ENCODE results near the gene LRRC1.
"Not testable (repeated sequence)": the region's sequence is repeated elsewhere in the genome, so short reads cannot be mapped to it uniquely, and the experiment has no call there.

The LRRC1 gene

GRCh38 chr6:53796451-53796780, 1.6 kb downstream of the LRRC1 start:
- TF ChIP-seq EZH2 (IDR thresholded peaks at IDR 0.05) (no peak), POLR2AphosphoS5 (IDR thresholded peaks at IDR 0.05; ENCODE audit: borderline replicate concordance, low read depth, low read length) (no peak), FOXP2 (optimal IDR thresholded peaks at IDR 0.05; ENCODE audit: control extremely low read depth, extremely low read length, insufficient read depth) (no peak)
- no peak overlapping the region for H3K9ac ChIP-seq (ENCODE audit: insufficient read length)
- peak overlapping the region; percentile 92 for H3K4me3 ChIP-seq
- peak; percentile 16 for DNase-seq (ENCODE audit: low read depth, low spot score)
- H3K36me3 ChIP-seq (ENCODE audit: insufficient read depth, low read length): no peaks in the 10 kb centered on the region
- H3K27ac ChIP-seq: no peak overlapping the region
- H3K9me3 ChIP-seq (ENCODE audit: low read depth, low read length): no peaks in the 10 kb centered on the region

- DNase-seq (ENCODE audit: low read depth, low spot score): no peak
- TF ChIP-seq EZH2 (IDR thresholded peaks at IDR 0.05) (no peak), FOXP2 (optimal IDR thresholded peaks at IDR 0.05; ENCODE audit: control extremely low read depth, extremely low read length, insufficient read depth) (no peak), POLR2AphosphoS5 (IDR thresholded peaks at IDR 0.05; ENCODE audit: borderline replicate concordance, low read depth, low read length) (no peak)
- no peaks in the 10 kb centered on the region for H3K9me3 ChIP-seq (ENCODE audit: low read depth, low read length)
- H3K27ac ChIP-seq: no peak overlapping the region
- H3K4me3 ChIP-seq: peak overlapping the region; percentile 92
- H3K9ac ChIP-seq (ENCODE audit: insufficient read length): no peak overlapping the region
- H3K36me3 ChIP-seq (ENCODE audit: insufficient read depth, low read length): no peaks in the 10 kb centered on the region
Measured at GRCh38 chr6:53796791-53797190, 2.0 kb downstream of the LRRC1 start.

GRCh38 chr6:53797304-53797703, 2.5 kb downstream of the LRRC1 start:
- Histone ChIP-seq H3K9me3 (ENCODE audit: low read depth, low read length) (no peaks in the 10 kb centered on the region), H3K36me3 (ENCODE audit: insufficient read depth, low read length) (no peaks in the 10 kb centered on the region), H3K9ac (ENCODE audit: insufficient read length) (no peak overlapping the region), H3K27ac (no peak overlapping the region), H3K4me3 (no peak overlapping the region)
- TF ChIP-seq POLR2AphosphoS5 (IDR thresholded peaks at IDR 0.05; ENCODE audit: borderline replicate concordance, low read depth, low read length) (no peak), EZH2 (IDR thresholded peaks at IDR 0.05) (no peak), FOXP2 (optimal IDR thresholded peaks at IDR 0.05; ENCODE audit: control extremely low read depth, extremely low read length, insufficient read depth) (no peak)
- no peak for DNase-seq (ENCODE audit: low read depth, low spot score)

- Histone ChIP-seq H3K4me3 (no peak overlapping the region), H3K9me3 (ENCODE audit: low read depth, low read length) (no peaks in the 10 kb centered on the region), H3K36me3 (ENCODE audit: insufficient read depth, low read length) (no peaks in the 10 kb centered on the region), H3K27ac (no peak overlapping the region), H3K9ac (ENCODE audit: insufficient read length) (no peak overlapping the region)
- TF ChIP-seq FOXP2 (optimal IDR thresholded peaks at IDR 0.05; ENCODE audit: control extremely low read depth, extremely low read length, insufficient read depth): no peak
- TF ChIP-seq POLR2AphosphoS5 (IDR thresholded peaks at IDR 0.05; ENCODE audit: borderline replicate concordance, low read depth, low read length): no peak
- no peak for TF ChIP-seq EZH2 (IDR thresholded peaks at IDR 0.05)
- DNase-seq (ENCODE audit: low read depth, low spot score): no peak
Measured at GRCh38 chr6:53799340-53799739, 4.5 kb downstream of the LRRC1 start.

GRCh38 chr6:53801022-53801421, 6.2 kb downstream of the LRRC1 start:
- H3K4me3 ChIP-seq: no peak overlapping the region
- no peaks in the 10 kb centered on the region for H3K36me3 ChIP-seq (ENCODE audit: insufficient read depth, low read length)
- no peaks in the 10 kb centered on the region for H3K9me3 ChIP-seq (ENCODE audit: low read depth, low read length)
- H3K27ac ChIP-seq: no peak overlapping the region
- TF ChIP-seq POLR2AphosphoS5 (IDR thresholded peaks at IDR 0.05; ENCODE audit: borderline replicate concordance, low read depth, low read length): no peak
- TF ChIP-seq FOXP2 (optimal IDR thresholded peaks at IDR 0.05; ENCODE audit: control extremely low read depth, extremely low read length, insufficient read depth): no peak
- no peak for TF ChIP-seq EZH2 (IDR thresholded peaks at IDR 0.05)
- DNase-seq (ENCODE audit: low read depth, low spot score): no peak
- no peak overlapping the region for H3K9ac ChIP-seq (ENCODE audit: insufficient read length)

- H3K4me3 ChIP-seq: no peak overlapping the region
- H3K27ac ChIP-seq: no peak overlapping the region
- H3K36me3 ChIP-seq (ENCODE audit: insufficient read depth, low read length): no peaks in the 10 kb centered on the region
- no peak for DNase-seq (ENCODE audit: low read depth, low spot score)
- H3K9ac ChIP-seq (ENCODE audit: insufficient read length): no peak overlapping the region
- no peaks in the 10 kb centered on the region for H3K9me3 ChIP-seq (ENCODE audit: low read depth, low read length)
- TF ChIP-seq FOXP2 (optimal IDR thresholded peaks at IDR 0.05; ENCODE audit: control extremely low read depth, extremely low read length, insufficient read depth): no peak
- TF ChIP-seq POLR2AphosphoS5 (IDR thresholded peaks at IDR 0.05; ENCODE audit: borderline replicate concordance, low read depth, low read length): no peak
- no peak for TF ChIP-seq EZH2 (IDR thresholded peaks at IDR 0.05)
Measured at GRCh38 chr6:53802582-53802981, 7.8 kb downstream of the LRRC1 start.

- DNase-seq (ENCODE audit: low read depth, low spot score): no peak
- no peak for TF ChIP-seq EZH2 (IDR thresholded peaks at IDR 0.05)
- TF ChIP-seq FOXP2 (optimal IDR thresholded peaks at IDR 0.05; ENCODE audit: control extremely low read depth, extremely low read length, insufficient read depth): no peak
- no peak for TF ChIP-seq POLR2AphosphoS5 (IDR thresholded peaks at IDR 0.05; ENCODE audit: borderline replicate concordance, low read depth, low read length)
- no peaks in the 10 kb centered on the region for H3K9me3 ChIP-seq (ENCODE audit: low read depth, low read length)
- no peaks in the 10 kb centered on the region for H3K36me3 ChIP-seq (ENCODE audit: insufficient read depth, low read length)
- no peak overlapping the region for H3K9ac ChIP-seq (ENCODE audit: insufficient read length)
- H3K27ac ChIP-seq: no peak overlapping the region
- no peak overlapping the region for H3K4me3 ChIP-seq
Measured at GRCh38 chr6:53803081-53803860, 8.5 kb downstream of the LRRC1 start.

- Histone ChIP-seq H3K9me3 (ENCODE audit: low read depth, low read length) (no peaks in the 10 kb centered on the region), H3K9ac (ENCODE audit: insufficient read length) (no peak overlapping the region), H3K4me3 (no peak overlapping the region), H3K27ac (no peak overlapping the region), H3K36me3 (ENCODE audit: insufficient read depth, low read length) (no peaks in the 10 kb centered on the region)
- no peak for TF ChIP-seq EZH2 (IDR thresholded peaks at IDR 0.05)
- no peak for DNase-seq (ENCODE audit: low read depth, low spot score)
Measured at GRCh38 chr6:53805016-53805415, 10.2 kb downstream of the LRRC1 start.

- H3K4me3 ChIP-seq: no peak overlapping the region
- DNase-seq (ENCODE audit: low read depth, low spot score): no peak
- no peak overlapping the region for H3K9ac ChIP-seq (ENCODE audit: insufficient read length)
- no peak overlapping the region for H3K27ac ChIP-seq
- TF ChIP-seq EZH2 (IDR thresholded peaks at IDR 0.05) (no peak), FOXP2 (optimal IDR thresholded peaks at IDR 0.05; ENCODE audit: control extremely low read depth, extremely low read length, insufficient read depth) (no peak), POLR2AphosphoS5 (IDR thresholded peaks at IDR 0.05; ENCODE audit: borderline replicate concordance, low read depth, low read length) (no peak)
- no peaks in the 10 kb centered on the region for H3K9me3 ChIP-seq (ENCODE audit: low read depth, low read length)
- no peaks in the 10 kb centered on the region for H3K36me3 ChIP-seq (ENCODE audit: insufficient read depth, low read length)
Measured at GRCh38 chr6:53805725-53806124, 10.9 kb downstream of the LRRC1 start.

GRCh38 chr6:53807606-53808005, 12.8 kb downstream of the LRRC1 start:
- H3K36me3 ChIP-seq (ENCODE audit: insufficient read depth, low read length); H3K27ac ChIP-seq; H3K4me3 ChIP-seq; H3K9me3 ChIP-seq (ENCODE audit: low read depth, low read length); DNase-seq (ENCODE audit: low read depth, low spot score); H3K9ac ChIP-seq (ENCODE audit: insufficient read length): not testable (repeated sequence)

Measured in SK-N-MC (cell line).